ENCODE data around the gene DHFR. TPM values are rescaled to one million over a fixed set of nuclear protein-coding genes. Genes with fewer than 3 reads are reported as not detected.
"Not testable (repeated sequence)": the region's sequence is repeated elsewhere in the genome, so short reads cannot be mapped to it uniquely, and the experiment has no call there.

Gene DHFR
- total RNA-seq, 1 donor from 2014 or later, result 20.4 TPM

GRCh38 chr5:80600943-80601693 lies 53.7 kb downstream of the DHFR start:
- FAIRE-seq (no peak), DNase-seq (ENCODE audit: low spot score in 2 of 2) (no peak)

GRCh38 chr5:80597500-80597899 lies 57.3 kb downstream of the DHFR start:
- no peak for DNase-seq (ENCODE audit: low spot score in 2 of 2)
- no peak for FAIRE-seq

- FAIRE-seq (no peak), DNase-seq (ENCODE audit: low spot score in 2 of 2) (no peak)
These were observed 60.0 kb downstream of the DHFR start for GRCh38 chr5:80594810-80595209.

- FAIRE-seq (no peak), DNase-seq (ENCODE audit: low spot score in 2 of 2) (no peak)
These were observed 62.0 kb downstream of the DHFR start for GRCh38 chr5:80592761-80593160.

- FAIRE-seq (no peak), DNase-seq (ENCODE audit: low spot score in 2 of 2) (no peak)
These were observed 62.7 kb downstream of the DHFR start for GRCh38 chr5:80592105-80592504.

GRCh38 chr5:80591352-80591751 lies 63.4 kb downstream of the DHFR start:
- DNase-seq (ENCODE audit: low spot score in 2 of 2), result no peak
- no peak for FAIRE-seq

GRCh38 chr5:80590766-80591165 lies 64.0 kb downstream of the DHFR start:
- FAIRE-seq (no peak), DNase-seq (ENCODE audit: low spot score in 2 of 2) (no peak)

GRCh38 chr5:80588858-80589540 lies 65.8 kb downstream of the DHFR start:
- FAIRE-seq (no peak), DNase-seq (ENCODE audit: low spot score in 2 of 2) (no peak)

GRCh38 chr5:80584770-80585169 lies 70.0 kb downstream of the DHFR start:
- DNase-seq (ENCODE audit: low spot score in 2 of 2) (no peak), FAIRE-seq (no peak)

- FAIRE-seq; DNase-seq (ENCODE audit: low spot score in 2 of 2): not testable (repeated sequence)
These were observed 74.5 kb downstream of the DHFR start for GRCh38 chr5:80580291-80580690.

GRCh38 chr5:80579050-80579449 lies 75.7 kb downstream of the DHFR start:
- FAIRE-seq, result no peak
- no peak for DNase-seq (ENCODE audit: low spot score in 2 of 2)

GRCh38 chr5:80577707-80578106 lies 77.1 kb downstream of the DHFR start:
- FAIRE-seq (no peak), DNase-seq (ENCODE audit: low spot score in 2 of 2) (no peak)

- DNase-seq (ENCODE audit: low spot score in 2 of 2) (no peak), FAIRE-seq (no peak)
These were observed 78.4 kb downstream of the DHFR start for GRCh38 chr5:80576383-80576782.

Small RNA genes within 50 kb of the gene (small RNA-seq; reads per million reads assigned to genes)
- not detected for gene DBIP2
- gene MTRNR2L2, result not detected

Other genes starting within 250 kb of the DHFR start
- 36.3 TPM for gene ZFYVE16, start 246.9 kb downstream of the DHFR start, total RNA-seq
- 38.3 TPM for gene FAM151B, start 166.9 kb downstream of the DHFR start, total RNA-seq
- gene ANKRD34B, start 84.7 kb downstream of the DHFR start, total RNA-seq, result 0.41 TPM
- 32.6 TPM for gene MSH3, start 331 bp downstream of the DHFR start, total RNA-seq

Measured in frontal cortex (tissue), 4 donors.